IPS-18c (cell line): ENCODE results near the gene UFSP2.
A peak's percentile ranks its signal among the peaks of the same experiment; 100 is the strongest.

Source experiments
- H3K4me3 ChIP-seq: 2 replicates; pipeline ENCODE4 v1.7.0; 2013; ENCODE audit warnings: low read depth, mild to moderate bottlenecking, low read length, moderate library complexity; ENCODE audit not compliant: insufficient read depth
- H3K9me3 ChIP-seq: one replicate; pipeline ENCODE4 v1.6.1; 2013; ENCODE audit warnings: mild to moderate bottlenecking, low read length, moderate library complexity; ENCODE audit not compliant: control insufficient read depth, insufficient read depth

UFSP2 gene

GRCh38 chr4:185425647-185426352 is at the start of gene UFSP2:
UFSP2 (minus strand) TSS chr4:185425964; CDS start chr4:185425868, 96 bp downstream.
- H3K9me3 ChIP-seq = no peaks in the 10 kb centered on the region
- H3K4me3 ChIP-seq = peak within 1 kb of the TSS; percentile 87

GRCh38 chr4:185473247-185473646 is 47.5 kb upstream of the UFSP2 start:
- no peak overlapping the region for H3K4me3 ChIP-seq
- H3K9me3 ChIP-seq = peaks cover 2% of the 10 kb centered on the region

- peak overlapping the region; percentile 86; the same call in 1 of the 2 replicates for H3K4me3 ChIP-seq
- H3K9me3 ChIP-seq = peaks cover 2% of the 10 kb centered on the region
Measured at GRCh38 chr4:185472103-185472542, 46.4 kb upstream of the UFSP2 start.

GRCh38 chr4:185471235-185472102 is 45.7 kb upstream of the UFSP2 start, which contains the start of gene CCDC110:
CCDC110 (minus strand) TSS chr4:185471733; CDS start chr4:185471683, 50 bp downstream.
- H3K4me3 ChIP-seq = peak within 1 kb of the TSS; percentile 86
- H3K9me3 ChIP-seq = peaks cover 2% of the 10 kb centered on the region

- H3K4me3 ChIP-seq = peak overlapping the region; percentile 69
- H3K9me3 ChIP-seq = peaks cover 2% of the 10 kb centered on the region
Measured at GRCh38 chr4:185470501-185471195, 44.9 kb upstream of the UFSP2 start.

- H3K4me3 ChIP-seq = no peak overlapping the region
- peaks cover 2% of the 10 kb centered on the region for H3K9me3 ChIP-seq
Measured at GRCh38 chr4:185469580-185470154, 43.9 kb upstream of the UFSP2 start.

- H3K4me3 ChIP-seq = no peak overlapping the region
- H3K9me3 ChIP-seq = peaks cover 2% of the 10 kb centered on the region
Measured at GRCh38 chr4:185468999-185469398, 43.2 kb upstream of the UFSP2 start.

- Histone ChIP-seq H3K4me3 (no peak overlapping the region), H3K9me3 (peaks cover 2% of the 10 kb centered on the region)
Measured at GRCh38 chr4:185467991-185468390, 42.2 kb upstream of the UFSP2 start.

- Histone ChIP-seq H3K9me3 (peaks cover 2% of the 10 kb centered on the region), H3K4me3 (no peak overlapping the region)
Measured at GRCh38 chr4:185467101-185467500, 41.3 kb upstream of the UFSP2 start.

GRCh38 chr4:185465707-185466106 is 39.9 kb upstream of the UFSP2 start:
- Histone ChIP-seq H3K4me3 (no peak overlapping the region), H3K9me3 (peaks cover 2% of the 10 kb centered on the region)

- Histone ChIP-seq H3K4me3 (no peak overlapping the region), H3K9me3 (peaks cover 2% of the 10 kb centered on the region)
Measured at GRCh38 chr4:185464887-185465286, 39.1 kb upstream of the UFSP2 start.

GRCh38 chr4:185464183-185464582 is 38.4 kb upstream of the UFSP2 start:
- no peaks in the 10 kb centered on the region for H3K9me3 ChIP-seq
- H3K4me3 ChIP-seq = no peak overlapping the region

- H3K9me3 ChIP-seq = no peaks in the 10 kb centered on the region
- no peak overlapping the region for H3K4me3 ChIP-seq
Measured at GRCh38 chr4:185463541-185463940, 37.8 kb upstream of the UFSP2 start.

- Histone ChIP-seq H3K9me3 (no peaks in the 10 kb centered on the region), H3K4me3 (no peak overlapping the region)
Measured at GRCh38 chr4:185461565-185461964, 35.8 kb upstream of the UFSP2 start.

GRCh38 chr4:185457136-185457535 is 31.4 kb upstream of the UFSP2 start:
- Histone ChIP-seq H3K9me3 (no peaks in the 10 kb centered on the region), H3K4me3 (no peak overlapping the region)

GRCh38 chr4:185456131-185456530 is 30.4 kb upstream of the UFSP2 start:
- H3K4me3 ChIP-seq = no peak overlapping the region
- H3K9me3 ChIP-seq = no peaks in the 10 kb centered on the region

- no peak overlapping the region for H3K4me3 ChIP-seq
Measured at GRCh38 chr4:185445209-185445608, 19.4 kb upstream of the UFSP2 start.

More at GRCh38 chr4:185445209-185445608, 19.4 kb upstream of the UFSP2 start:
- no peaks in the 10 kb centered on the region for H3K9me3 ChIP-seq
